ENCODE data around the gene POLD1. TPM values are rescaled to one million over a fixed set of nuclear protein-coding genes. Genes with fewer than 3 reads are reported as not detected.

POLD1 gene
- total and polyA plus RNA-seq, 5 donors from 2014 or later: 19.3 to 28.1 (median 21.4) TPM

Other genes starting within 250 kb of the POLD1 start
- not detected for gene IZUMO2, start 221.1 kb upstream of the POLD1 start, total RNA-seq
- not detected for gene IZUMO2, start 221.1 kb upstream of the POLD1 start, polyA plus RNA-seq
- not detected for gene MYH14, start 180.7 kb upstream of the POLD1 start, total RNA-seq
- gene MYH14, start 180.7 kb upstream of the POLD1 start, polyA plus RNA-seq: not detected
- 1.4 TPM for gene KCNC3, start 55.0 kb upstream of the POLD1 start, total RNA-seq
- gene KCNC3, start 55.0 kb upstream of the POLD1 start, polyA plus RNA-seq: not detected
- 0.67 TPM for gene NAPSA, start 18.7 kb upstream of the POLD1 start, total RNA-seq
- gene NAPSA, start 18.7 kb upstream of the POLD1 start, polyA plus RNA-seq: 1 to 10 TPM; 1.2 to 2.2 (median 1.5) TPM
- 213 TPM for gene NR1H2, start 7.9 kb upstream of the POLD1 start, total RNA-seq
- 10 to 100 TPM; 60.3 to 75.0 (median 70.3) TPM for gene NR1H2, start 7.9 kb upstream of the POLD1 start, polyA plus RNA-seq
- not detected for gene SPIB, start 34.6 kb downstream of the POLD1 start, total RNA-seq
- gene SPIB, start 34.6 kb downstream of the POLD1 start, polyA plus RNA-seq: under 1 TPM in 2 of 4 donors, not detected in 2; 0.10 to 0.38 TPM
- gene MYBPC2, start 48.5 kb downstream of the POLD1 start, total RNA-seq: 0.49 TPM
- gene MYBPC2, start 48.5 kb downstream of the POLD1 start, polyA plus RNA-seq: under 1 TPM in 1 of 4 donors, not detected in 3; 0.23 TPM
- 83.7 TPM for gene EMC10, start 92.2 kb downstream of the POLD1 start, total RNA-seq
- 10 to 100 TPM in 1 of 4 donors, 1 to 10 TPM in 3; 8.0 to 12.7 (median 9.3) TPM for gene EMC10, start 92.2 kb downstream of the POLD1 start, polyA plus RNA-seq
- 0.64 TPM for gene GARIN5A, start 92.5 kb downstream of the POLD1 start, total RNA-seq
- under 1 TPM in 2 of 4 donors, not detected in 2; 0.39 to 0.83 TPM for gene GARIN5A, start 92.5 kb downstream of the POLD1 start, polyA plus RNA-seq
- 18.5 TPM for gene JOSD2, start 126.8 kb downstream of the POLD1 start, total RNA-seq
- 10 to 100 TPM; 16.6 to 37.7 (median 28.4) TPM for gene JOSD2, start 126.8 kb downstream of the POLD1 start, polyA plus RNA-seq
- not detected for gene ASPDH, start 129.6 kb downstream of the POLD1 start, total RNA-seq
- gene ASPDH, start 129.6 kb downstream of the POLD1 start, polyA plus RNA-seq: not detected
- not detected for gene LRRC4B, start 184.1 kb downstream of the POLD1 start, total RNA-seq
- gene LRRC4B, start 184.1 kb downstream of the POLD1 start, polyA plus RNA-seq: not detected

All from CD4-positive, CD25-positive, alpha-beta regulatory T cell (primary cell).